HFFc6 (cell line): ENCODE measurements around the gene SCN10A. TPM values are rescaled to one million over a fixed set of nuclear protein-coding genes. Genes with fewer than 3 reads are reported as not detected.

Source experiments
- DNase-seq: peaks from one replicate; pipeline ENCODE4 v3.0.0-alpha.2; 2018
- H3K27ac Mint-ChIP-seq: 2 replicates; pipeline ENCODE4 v1.8.0; 2020; ENCODE audit warnings: mild to moderate bottlenecking, mixed read lengths
- H3K27me3 Mint-ChIP-seq: 2 replicates; pipeline ENCODE4 v1.8.0; 2021; ENCODE audit warnings: mild to moderate bottlenecking, moderate library complexity, mixed read lengths; ENCODE audit not compliant: insufficient read depth
- H3K36me3 Mint-ChIP-seq: 2 replicates; pipeline ENCODE4 v1.8.0; 2021; ENCODE audit warnings: low read depth, mixed read lengths
- H3K4me1 Mint-ChIP-seq: 2 replicates; pipeline ENCODE4 v1.8.0; 2020; ENCODE audit warnings: low read depth, mixed read lengths
- H3K4me3 Mint-ChIP-seq: 2 replicates; pipeline ENCODE4 v1.8.0; 2020; ENCODE audit warnings: mild to moderate bottlenecking, moderate library complexity, mixed read lengths
- H3K9me3 Mint-ChIP-seq: 2 replicates; pipeline ENCODE4 v1.8.0; 2020; ENCODE audit warnings: mild to moderate bottlenecking, mixed read lengths
- CTCF ChIP-seq: fragments of 200-600 bp; sonication (generic); IDR thresholded peaks from 2 replicates; pipeline ENCODE4 v1.5.0; 2021; ENCODE audit warnings: antibody characterized with exemption, mild to moderate bottlenecking
- total RNA-seq, 6 experiments: library from RNA; stranded (reverse); fragmentation: NEBNext Ultra II Directional; extraction: Animal tissue kit (Norgen Biotek cat#: 25700); gene quantifications; 2 replicates in 1 of 6; 3 replicates in 5 of 6; pipeline ENCODE4 v1.2.3, GENCODE V29; 2021

SCN10A gene
- total RNA-seq, 6 experiments from 2014 or later: not detected

DNA sequence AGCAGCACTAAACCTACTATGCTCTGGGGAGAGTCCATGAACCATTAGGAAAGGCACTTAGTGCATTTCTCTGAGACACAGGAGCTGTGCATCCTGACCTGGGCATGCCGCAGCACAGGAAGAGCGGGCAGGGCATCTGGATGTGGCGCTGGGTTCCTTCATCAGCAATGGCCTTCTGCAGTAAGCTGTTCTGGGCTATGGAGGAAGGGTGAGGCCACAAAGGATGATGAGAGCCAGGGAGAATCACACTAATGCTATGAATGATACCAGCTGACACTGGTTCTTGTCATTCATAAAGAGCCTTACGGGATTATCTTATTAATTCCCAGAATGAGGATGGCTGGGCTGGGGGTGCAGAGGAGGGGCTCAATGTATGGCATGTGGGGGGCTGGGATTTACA is 12.7 kb upstream of the SCN10A start:
- Mint-ChIP-seq H3K27ac (peak overlapping the region; percentile 85), H3K4me1 (peaks cover 39% of the 10 kb centered on the region), H3K9me3 (no peaks in the 10 kb centered on the region), H3K27me3 (peaks cover 8% of the 10 kb centered on the region), H3K4me3 (0 out of 2 replicates have a peak overlapping the region, but pooled peaks have one; percentile 3), H3K36me3 (no peaks in the 10 kb centered on the region)
- no peak for TF ChIP-seq CTCF
- DNase-seq: no peak

DNA sequence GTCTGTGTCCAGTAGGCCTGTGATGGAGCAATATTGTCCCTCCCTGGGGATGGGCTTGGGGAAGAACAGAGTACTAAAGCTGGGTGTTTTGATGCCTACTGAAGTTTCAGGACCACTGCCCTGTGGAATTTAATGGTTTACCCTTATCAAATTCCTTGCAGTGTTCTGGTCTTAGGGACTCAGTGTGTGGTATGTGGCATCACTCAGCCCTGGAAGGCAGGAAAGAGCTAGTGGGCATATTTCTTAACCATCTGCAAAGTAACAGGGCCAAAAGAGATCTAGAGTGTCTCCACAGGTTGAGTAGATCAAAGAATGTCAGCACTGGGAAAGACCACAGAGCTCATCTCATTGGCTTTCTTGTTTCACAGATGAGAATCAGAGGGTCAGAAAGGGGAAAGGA is 11.8 kb upstream of the SCN10A start:
- H3K36me3 Mint-ChIP-seq: no peaks in the 10 kb centered on the region
- no peak for TF ChIP-seq CTCF
- no peaks in the 10 kb centered on the region for H3K9me3 Mint-ChIP-seq
- no peak overlapping the region for H3K4me3 Mint-ChIP-seq
- peaks cover 30% of the 10 kb centered on the region for H3K4me1 Mint-ChIP-seq
- H3K27me3 Mint-ChIP-seq: peaks cover 16% of the 10 kb centered on the region
- H3K27ac Mint-ChIP-seq: no peak overlapping the region
- DNase-seq: no peak

GRCh38 chr3:38826001-38826400 is 10.0 kb upstream of the SCN10A start:
- no peak for TF ChIP-seq CTCF
- H3K36me3 Mint-ChIP-seq: no peaks in the 10 kb centered on the region
- no peaks in the 10 kb centered on the region for H3K9me3 Mint-ChIP-seq
- H3K27ac Mint-ChIP-seq: no peak overlapping the region
- DNase-seq: no peak
- peaks cover 19% of the 10 kb centered on the region for H3K27me3 Mint-ChIP-seq
- H3K4me1 Mint-ChIP-seq: peaks cover 17% of the 10 kb centered on the region
- no peak overlapping the region for H3K4me3 Mint-ChIP-seq

- Mint-ChIP-seq H3K36me3 (no peaks in the 10 kb centered on the region), H3K27me3 (peaks cover 19% of the 10 kb centered on the region), H3K4me1 (peaks cover 12% of the 10 kb centered on the region), H3K4me3 (no peak overlapping the region), H3K9me3 (no peaks in the 10 kb centered on the region), H3K27ac (no peak overlapping the region)
- TF ChIP-seq CTCF: no peak
- DNase-seq: no peak
Measured at GRCh38 chr3:38824349-38824748, 8.3 kb upstream of the SCN10A start.

- Mint-ChIP-seq H3K4me1 (peaks cover 6% of the 10 kb centered on the region), H3K27me3 (peaks cover 19% of the 10 kb centered on the region), H3K36me3 (no peaks in the 10 kb centered on the region), H3K4me3 (no peak overlapping the region), H3K27ac (no peak overlapping the region), H3K9me3 (no peaks in the 10 kb centered on the region)
- no peak for TF ChIP-seq CTCF
- DNase-seq: no peak
Measured at GRCh38 chr3:38823722-38824121, 7.7 kb upstream of the SCN10A start.

- Mint-ChIP-seq H3K4me1 (peaks cover under 1% of the 10 kb centered on the region; the same call in 1 of the 2 replicates), H3K9me3 (no peaks in the 10 kb centered on the region), H3K27me3 (peaks cover 19% of the 10 kb centered on the region), H3K36me3 (no peaks in the 10 kb centered on the region), H3K4me3 (no peak overlapping the region), H3K27ac (no peak overlapping the region)
- no peak for DNase-seq
- TF ChIP-seq CTCF: no peak
Measured at GRCh38 chr3:38823186-38823585, 7.2 kb upstream of the SCN10A start.
